HuH-7 (cell line): ENCODE data around the gene TTLL5.
"Not testable (repeated sequence)": the region's sequence is repeated elsewhere in the genome, so short reads cannot be mapped to it uniquely, and the experiment has no call there.

Experiments used
- DNase-seq: peaks from one replicate; pipeline ENCODE4 v3.0.0; 2011; ENCODE audit warnings: low spot score

The TTLL5 gene

GRCh38 chr14:75831952-75832351 is 170.9 kb downstream of the TTLL5 start:
- DNase-seq = no peak

- DNase-seq = no peak
Measured at GRCh38 chr14:75832621-75833297, 171.7 kb downstream of the TTLL5 start.

- DNase-seq = no peak
Measured at GRCh38 chr14:75833326-75834020, 172.4 kb downstream of the TTLL5 start.

- no peak for DNase-seq
Measured at GRCh38 chr14:75835156-75835725, 174.2 kb downstream of the TTLL5 start.

- DNase-seq = no peak
Measured at GRCh38 chr14:75835737-75836136, 174.7 kb downstream of the TTLL5 start.

- DNase-seq = no peak
Measured at GRCh38 chr14:75837151-75837787, 176.2 kb downstream of the TTLL5 start.

GRCh38 chr14:75840911-75841310 is 179.9 kb downstream of the TTLL5 start:
- DNase-seq = no peak

GRCh38 chr14:75842551-75842950 is 181.5 kb downstream of the TTLL5 start:
- no peak for DNase-seq

GRCh38 chr14:75844486-75844885 is 183.4 kb downstream of the TTLL5 start:
- DNase-seq = no peak

- DNase-seq = no peak
Measured at GRCh38 chr14:75845136-75845804, 184.2 kb downstream of the TTLL5 start.

GRCh38 chr14:75846694-75847093 is 185.6 kb downstream of the TTLL5 start:
- not testable (repeated sequence) for DNase-seq

- no peak for DNase-seq
Measured at GRCh38 chr14:75847584-75847983, 186.5 kb downstream of the TTLL5 start.

- DNase-seq = no peak
Measured at GRCh38 chr14:75848167-75848913, 187.3 kb downstream of the TTLL5 start.

GRCh38 chr14:75849300-75849895 is 188.4 kb downstream of the TTLL5 start:
- no peak for DNase-seq

GRCh38 chr14:75851574-75851866 is 190.5 kb downstream of the TTLL5 start:
- no peak for DNase-seq

GRCh38 chr14:75854111-75854799 is 193.2 kb downstream of the TTLL5 start:
- DNase-seq = no peak

- no peak for DNase-seq
Measured at GRCh38 chr14:75857199-75857598, 196.2 kb downstream of the TTLL5 start.

GRCh38 chr14:75858362-75858761 is 197.3 kb downstream of the TTLL5 start:
- no peak for DNase-seq

GRCh38 chr14:75859746-75860145 is 198.7 kb downstream of the TTLL5 start:
- no peak for DNase-seq

- no peak for DNase-seq
Measured at GRCh38 chr14:75860561-75861160, 199.6 kb downstream of the TTLL5 start.
